Trophoblast cell (in vitro differentiated cells and primary cell): ENCODE data around the gene SASH1.

ENCODE experiments used
- DNase-seq, 2 donors: peaks; one replicate each; pipeline ENCODE4 v3.0.0-alpha.2; 2016
- H2AFZ ChIP-seq: 2 replicates; pipeline ENCODE4 v1.6.1; 2013; ENCODE audit warnings: low read length, moderate library complexity, mild to moderate bottlenecking; ENCODE audit not compliant: insufficient read depth, poor library complexity
- H2AK5ac ChIP-seq: 2 replicates; pipeline ENCODE4 v1.6.1; 2013; ENCODE audit warnings: mild to moderate bottlenecking, low read length
- H2BK120ac ChIP-seq: 2 replicates; pipeline ENCODE4 v1.6.1; 2013; ENCODE audit warnings: low read length, mild to moderate bottlenecking, moderate library complexity; ENCODE audit not compliant: insufficient read depth, poor library complexity
- H2BK12ac ChIP-seq: 2 replicates; pipeline ENCODE4 v1.6.1; 2013; ENCODE audit warnings: mild to moderate bottlenecking, low read length, moderate library complexity
- H2BK5ac ChIP-seq: 2 replicates; pipeline ENCODE4 v1.6.1; 2013; ENCODE audit warnings: low read length, low read depth, moderate library complexity, mild to moderate bottlenecking; ENCODE audit not compliant: poor library complexity
- H3K14ac ChIP-seq: 2 replicates; pipeline ENCODE4 v1.6.1; 2013; ENCODE audit warnings: mild to moderate bottlenecking, low read length
- H3K18ac ChIP-seq: 2 replicates; pipeline ENCODE4 v1.6.1; 2013; ENCODE audit warnings: mild to moderate bottlenecking, low read length
- H3K23ac ChIP-seq: 2 replicates; pipeline ENCODE4 v1.6.1; 2013; ENCODE audit warnings: low read length
- H3K27ac ChIP-seq: 2 replicates; pipeline ENCODE4 v1.5.1; 2013; ENCODE audit warnings: low read depth, mild to moderate bottlenecking, inconsistent platforms, low read length, moderate library complexity
- H3K27me3 ChIP-seq: 2 replicates; pipeline ENCODE4 v1.6.1; 2013; ENCODE audit warnings: inconsistent platforms, mild to moderate bottlenecking, low read length, moderate library complexity; ENCODE audit not compliant: insufficient read depth
- H3K36me3 ChIP-seq, 2 experiments: 1 replicate in 1 of 2; 2 replicates in 1 of 2; pipeline ENCODE4 v1.6.1; 2013; ENCODE audit warnings: low read length in 2 of 2, mild to moderate bottlenecking in 2 of 2, moderate library complexity in 1 of 2; ENCODE audit not compliant: insufficient read depth in 2 of 2, control insufficient read depth in 1 of 2
- H3K4ac ChIP-seq: 2 replicates; pipeline ENCODE4 v1.6.1; 2013; ENCODE audit warnings: low read depth, mild to moderate bottlenecking, low read length, moderate library complexity
- H3K4me1 ChIP-seq, 2 experiments: 1 replicate in 1 of 2; 2 replicates in 1 of 2; pipeline ENCODE4 v1.6.1; 2013; ENCODE audit warnings: low read length in 2 of 2, mild to moderate bottlenecking in 2 of 2, moderate library complexity in 1 of 2; ENCODE audit not compliant: insufficient read depth in 2 of 2, control insufficient read depth in 1 of 2
- H3K4me2 ChIP-seq: 2 replicates; pipeline ENCODE4 v1.6.1; 2013; ENCODE audit warnings: inconsistent platforms, mild to moderate bottlenecking, low read length, moderate library complexity
- H3K4me3 ChIP-seq: 2 replicates; pipeline ENCODE4 v1.5.1; 2013; ENCODE audit warnings: mild to moderate bottlenecking, low read depth, low read length, inconsistent platforms
- H3K79me1 ChIP-seq: one replicate; pipeline ENCODE4 v1.6.1; 2013; ENCODE audit warnings: low read length
- H3K79me2 ChIP-seq: 2 replicates; pipeline ENCODE4 v1.6.1; 2013; ENCODE audit warnings: low read length, mild to moderate bottlenecking; ENCODE audit not compliant: control insufficient read depth, insufficient read depth, poor library complexity
- H3K9ac ChIP-seq: 2 replicates; pipeline ENCODE4 v1.6.1; 2013; ENCODE audit warnings: mild to moderate bottlenecking, low read length
- H3K9me3 ChIP-seq: 2 replicates; pipeline ENCODE4 v1.6.1; 2013; ENCODE audit warnings: low read depth, mild to moderate bottlenecking, control low read depth, inconsistent platforms, low read length; ENCODE audit not compliant: insufficient read depth
- H4K12ac ChIP-seq: 2 replicates; pipeline ENCODE4 v1.6.1; 2013; ENCODE audit warnings: low read depth, mild to moderate bottlenecking, low read length, moderate library complexity
- H4K8ac ChIP-seq: 2 replicates; pipeline ENCODE4 v1.6.1; 2013; ENCODE audit warnings: low read depth, mild to moderate bottlenecking, low read length, moderate library complexity
- H4K91ac ChIP-seq: one replicate; pipeline ENCODE4 v1.6.1; 2013; ENCODE audit warnings: low read depth, mild to moderate bottlenecking, low read length, moderate library complexity
- WGBS: extraction: QIAGEN DNeasy Blood & Tissue Kit; methylation state at CpG from one replicate; pipeline ENCODE4 v1.1.7; 2013; ENCODE audit warnings: missing lambda C conversion rate; ENCODE audit not compliant: insufficient read length, insufficient coverage; ENCODE audit errors: extremely low coverage; 5-methylcytosine and 5-hydroxymethylcytosine counted together

SASH1 gene

DNA sequence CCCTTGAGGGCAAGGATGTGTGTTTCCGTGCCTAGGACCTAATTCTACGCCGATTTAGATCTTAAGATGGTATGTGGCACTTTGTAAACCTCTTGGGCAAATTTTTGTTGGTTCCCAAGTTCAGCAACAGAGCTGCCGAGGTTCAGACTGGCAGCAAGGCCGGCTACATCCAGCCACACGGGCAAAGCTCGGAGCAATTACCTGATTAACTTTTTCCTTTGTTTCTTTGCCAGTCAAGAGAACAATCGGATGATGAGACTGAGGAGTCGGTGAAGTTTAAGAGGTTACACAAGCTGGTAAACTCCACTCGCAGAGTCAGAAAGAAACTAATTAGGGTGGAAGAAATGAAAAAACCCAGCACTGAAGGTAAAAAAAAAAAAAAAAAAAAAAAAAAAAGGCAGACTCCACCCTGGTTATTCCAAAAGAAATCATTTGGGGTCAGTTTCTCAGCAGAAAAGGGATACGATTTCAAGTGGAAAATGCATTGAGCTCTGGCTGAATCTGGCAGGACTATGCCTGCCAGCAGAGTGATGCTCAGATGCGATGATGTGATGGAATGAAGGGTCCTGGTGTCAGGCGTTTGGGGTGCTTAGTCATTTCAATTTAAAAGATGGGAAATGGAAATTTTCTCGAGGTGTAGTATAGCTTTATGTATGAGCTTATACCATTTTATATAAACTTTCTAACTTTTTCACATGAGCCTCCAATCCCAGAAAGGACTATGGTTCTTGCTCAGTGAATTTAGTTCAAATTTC is 171.6 kb downstream of the SASH1 start:
- no peak overlapping the region for H4K8ac ChIP-seq
- no peaks in the 10 kb centered on the region for H3K79me2 ChIP-seq
- H3K9me3 ChIP-seq, result peaks cover 1% of the 10 kb centered on the region
- H3K4me3 ChIP-seq, result no peak overlapping the region
- H2BK120ac ChIP-seq, result no peak overlapping the region
- H3K27me3 ChIP-seq, result no peaks in the 10 kb centered on the region
- no peak overlapping the region for H4K12ac ChIP-seq
- no peak overlapping the region for H2BK5ac ChIP-seq
- no peak overlapping the region for H2AK5ac ChIP-seq
- WGBS, result no CpG with 5 or more reads among the region's 14 CpGs
- no peak overlapping the region for H3K9ac ChIP-seq
- H2BK12ac ChIP-seq, result no peak overlapping the region
- no peak for DNase-seq
- H2AFZ ChIP-seq, result no peak overlapping the region
- H3K27ac ChIP-seq, result no peak overlapping the region
- H4K91ac ChIP-seq, result no peak overlapping the region
- no peak overlapping the region for H3K4ac ChIP-seq
- peaks cover 13 to 15% of the 10 kb centered on the region in 2 experiments for H3K4me1 ChIP-seq
- no peak overlapping the region for H3K4me2 ChIP-seq
- no peak overlapping the region for H3K18ac ChIP-seq
- peaks cover 1% of the 10 kb centered on the region for H3K79me1 ChIP-seq
- H3K36me3 ChIP-seq, result peaks cover 5 to 14% of the 10 kb centered on the region in 2 experiments
- H3K23ac ChIP-seq, result no peak overlapping the region
- H3K14ac ChIP-seq, result no peak overlapping the region

DNA sequence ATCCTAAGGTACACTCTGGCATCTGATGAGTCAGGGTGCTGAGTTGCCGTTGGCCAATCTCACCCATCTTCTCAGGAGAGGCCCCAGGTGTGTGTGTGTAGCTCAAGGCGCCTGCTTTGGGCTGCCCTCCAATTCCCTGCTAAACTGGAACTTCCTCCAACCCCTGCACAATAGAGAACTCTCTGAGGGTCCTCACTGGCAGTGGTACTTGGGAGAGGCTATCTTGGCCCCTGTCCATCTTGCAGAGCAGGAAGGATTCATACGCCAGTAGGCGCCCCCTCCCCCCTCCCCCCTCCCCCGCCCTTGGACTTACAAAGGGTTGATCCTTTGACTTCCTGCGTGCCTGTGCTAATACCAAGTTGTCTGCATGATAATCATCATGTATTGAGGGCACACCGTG is 173.6 kb downstream of the SASH1 start:
- H3K14ac ChIP-seq, result no peak overlapping the region
- H2AK5ac ChIP-seq, result no peak overlapping the region
- no peak overlapping the region for H2AFZ ChIP-seq
- no peak overlapping the region for H3K18ac ChIP-seq
- H3K79me1 ChIP-seq, result peaks cover 1% of the 10 kb centered on the region
- peaks cover 1% of the 10 kb centered on the region for H3K9me3 ChIP-seq
- H3K36me3 ChIP-seq, result peaks cover 17 to 26% of the 10 kb centered on the region in 2 experiments
- no peak overlapping the region for H2BK12ac ChIP-seq
- no peak overlapping the region for H3K4me3 ChIP-seq
- WGBS, result no CpG with 5 or more reads among the region's 7 CpGs
- no peaks in the 10 kb centered on the region for H3K27me3 ChIP-seq
- no peaks in the 10 kb centered on the region for H3K79me2 ChIP-seq
- no peak overlapping the region for H3K4ac ChIP-seq
- no peak overlapping the region for H4K91ac ChIP-seq
- peaks cover 7 to 10% of the 10 kb centered on the region in 2 experiments for H3K4me1 ChIP-seq
- no peak for DNase-seq
- no peak overlapping the region for H3K27ac ChIP-seq
- H2BK120ac ChIP-seq, result no peak overlapping the region
- H3K4me2 ChIP-seq, result no peak overlapping the region
- H3K9ac ChIP-seq, result no peak overlapping the region
- no peak overlapping the region for H3K23ac ChIP-seq
- no peak overlapping the region for H4K12ac ChIP-seq
- H2BK5ac ChIP-seq, result no peak overlapping the region
- H4K8ac ChIP-seq, result no peak overlapping the region

DNA sequence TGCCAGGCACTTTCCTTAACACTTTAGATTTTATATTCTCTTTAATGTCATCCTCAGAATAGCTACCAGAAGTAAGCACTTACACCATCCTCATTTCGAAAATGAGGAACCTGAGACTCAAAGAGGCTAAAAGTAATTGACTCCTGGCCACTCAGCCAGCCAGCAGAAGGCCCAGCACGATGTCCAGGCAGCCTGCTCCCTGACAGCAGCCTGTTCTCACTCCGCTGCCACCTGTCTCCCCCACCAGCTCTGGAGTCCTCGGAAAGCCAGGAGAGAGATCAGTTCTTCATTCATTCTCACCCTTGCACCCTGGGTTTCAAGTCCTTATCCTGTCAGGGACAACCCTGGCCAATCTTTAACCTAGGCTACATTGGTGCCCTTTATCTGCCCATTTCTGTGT is 174.0 kb downstream of the SASH1 start:
- Histone ChIP-seq H2AK5ac (no peak overlapping the region), H4K91ac (no peak overlapping the region), H3K9ac (no peak overlapping the region), H3K4me2 (no peak overlapping the region), H3K4ac (no peak overlapping the region), H2BK12ac (no peak overlapping the region), H2BK5ac (no peak overlapping the region), H3K18ac (no peak overlapping the region), H4K8ac (no peak overlapping the region), H2AFZ (no peak overlapping the region), H2BK120ac (no peak overlapping the region), H3K79me2 (no peaks in the 10 kb centered on the region), H3K4me3 (no peak overlapping the region), H3K36me3 (peaks cover 17 to 26% of the 10 kb centered on the region in 2 experiments), H3K27me3 (no peaks in the 10 kb centered on the region), H3K27ac (no peak overlapping the region), H3K14ac (no peak overlapping the region), H3K9me3 (peaks cover 1% of the 10 kb centered on the region), H3K4me1 (peaks cover 7 to 10% of the 10 kb centered on the region in 2 experiments), H3K23ac (no peak overlapping the region), H3K79me1 (peaks cover 1% of the 10 kb centered on the region), H4K12ac (no peak overlapping the region)
- WGBS, result no CpG with 5 or more reads among the region's 4 CpGs
- no peak for DNase-seq

DNA sequence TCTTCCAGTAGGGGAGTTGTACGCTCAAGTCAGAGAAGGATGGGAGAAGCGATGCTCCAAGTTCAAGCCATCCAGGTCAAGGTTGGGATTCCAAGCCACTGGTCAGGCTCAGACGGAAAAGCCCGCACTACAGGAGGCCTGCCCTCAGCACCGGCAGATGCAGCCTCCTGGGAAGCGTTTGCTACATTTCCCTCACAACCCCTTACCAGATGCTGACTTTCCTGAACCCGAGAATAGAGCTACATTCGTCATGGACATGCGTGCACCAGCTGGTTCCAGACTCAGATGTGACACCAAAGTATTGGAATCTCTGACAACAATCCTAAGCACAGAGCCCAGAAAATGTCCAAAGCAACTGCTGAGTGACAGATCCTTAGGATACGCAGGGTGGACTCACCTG is 174.8 kb downstream of the SASH1 start:
- H3K36me3 ChIP-seq, result peaks cover 17 to 26% of the 10 kb centered on the region in 2 experiments
- H2BK12ac ChIP-seq, result no peak overlapping the region
- H3K27me3 ChIP-seq, result no peaks in the 10 kb centered on the region
- no peak overlapping the region for H3K14ac ChIP-seq
- no peak overlapping the region for H4K8ac ChIP-seq
- peaks cover 1% of the 10 kb centered on the region for H3K79me1 ChIP-seq
- peaks cover 1% of the 10 kb centered on the region for H3K9me3 ChIP-seq
- DNase-seq, result no peak
- H3K4me1 ChIP-seq, result peaks cover 7 to 10% of the 10 kb centered on the region in 2 experiments
- H3K18ac ChIP-seq, result no peak overlapping the region
- no peak overlapping the region for H3K4me2 ChIP-seq
- no peak overlapping the region for H3K9ac ChIP-seq
- no peak overlapping the region for H2AFZ ChIP-seq
- no peak overlapping the region for H3K27ac ChIP-seq
- no CpG with 5 or more reads among the region's 10 CpGs for WGBS
- H2BK120ac ChIP-seq, result no peak overlapping the region
- H4K91ac ChIP-seq, result no peak overlapping the region
- H3K23ac ChIP-seq, result no peak overlapping the region
- no peak overlapping the region for H3K4me3 ChIP-seq
- H4K12ac ChIP-seq, result no peak overlapping the region
- no peak overlapping the region for H2BK5ac ChIP-seq
- no peak overlapping the region for H3K4ac ChIP-seq
- no peak overlapping the region for H2AK5ac ChIP-seq
- H3K79me2 ChIP-seq, result no peaks in the 10 kb centered on the region
